GM18502 (cell line): ENCODE measurements around the gene NAP1L4.

ENCODE experiments used
- ATAC-seq: cut with Tn5 transposase; IDR thresholded peaks from one replicate; pipeline ENCODE4 v1.9.1; 2021; ENCODE audit warnings: mild to moderate bottlenecking; ENCODE audit not compliant: unreplicated experiment, poor library complexity

The NAP1L4 gene, protein sequence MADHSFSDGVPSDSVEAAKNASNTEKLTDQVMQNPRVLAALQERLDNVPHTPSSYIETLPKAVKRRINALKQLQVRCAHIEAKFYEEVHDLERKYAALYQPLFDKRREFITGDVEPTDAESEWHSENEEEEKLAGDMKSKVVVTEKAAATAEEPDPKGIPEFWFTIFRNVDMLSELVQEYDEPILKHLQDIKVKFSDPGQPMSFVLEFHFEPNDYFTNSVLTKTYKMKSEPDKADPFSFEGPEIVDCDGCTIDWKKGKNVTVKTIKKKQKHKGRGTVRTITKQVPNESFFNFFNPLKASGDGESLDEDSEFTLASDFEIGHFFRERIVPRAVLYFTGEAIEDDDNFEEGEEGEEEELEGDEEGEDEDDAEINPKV

DNA sequence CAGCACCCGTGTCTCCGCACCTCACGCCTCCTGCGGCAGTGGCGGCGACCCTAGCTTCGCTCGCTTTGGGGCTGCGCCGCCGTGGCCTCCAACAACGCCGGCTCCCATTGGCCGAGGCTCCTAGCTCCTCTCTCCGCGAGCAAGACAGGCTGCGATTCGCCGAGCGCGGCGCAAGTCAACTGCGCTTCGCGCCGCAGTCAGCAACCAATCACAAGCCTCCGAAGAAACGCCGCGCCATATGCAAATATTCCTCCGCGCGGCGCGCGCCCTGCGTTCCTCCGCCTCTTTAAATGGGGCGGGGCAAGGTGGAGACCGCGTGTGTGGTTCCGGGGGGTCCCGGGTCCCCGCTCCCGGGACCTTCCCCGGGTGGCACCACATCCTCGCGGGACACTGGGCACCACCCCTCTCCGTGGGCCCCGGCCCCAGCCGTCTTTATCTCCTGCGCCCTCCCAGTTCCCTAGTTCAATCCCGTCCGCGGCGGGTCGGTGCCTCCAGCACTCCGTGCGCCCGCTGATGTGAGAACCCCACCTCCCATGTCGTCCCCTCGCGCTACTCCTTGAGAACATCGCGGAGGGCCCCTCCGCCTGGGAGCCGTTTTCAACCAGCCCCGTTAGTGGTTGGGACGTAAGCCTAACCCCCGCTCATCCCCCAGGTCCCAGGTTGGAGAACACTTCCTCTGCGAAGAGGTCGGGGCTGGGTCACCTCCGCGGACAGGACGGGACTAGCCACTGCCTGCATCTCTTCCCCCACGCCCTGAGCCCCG lies at the start of gene NAP1L4:
Gene NAP1L4, minus strand, starts transcription at position 96 of the 763 bp plus-strand sequence. CDS start 13,109 bp downstream, outside the sequence.
- ATAC-seq: peak; percentile 86

DNA sequence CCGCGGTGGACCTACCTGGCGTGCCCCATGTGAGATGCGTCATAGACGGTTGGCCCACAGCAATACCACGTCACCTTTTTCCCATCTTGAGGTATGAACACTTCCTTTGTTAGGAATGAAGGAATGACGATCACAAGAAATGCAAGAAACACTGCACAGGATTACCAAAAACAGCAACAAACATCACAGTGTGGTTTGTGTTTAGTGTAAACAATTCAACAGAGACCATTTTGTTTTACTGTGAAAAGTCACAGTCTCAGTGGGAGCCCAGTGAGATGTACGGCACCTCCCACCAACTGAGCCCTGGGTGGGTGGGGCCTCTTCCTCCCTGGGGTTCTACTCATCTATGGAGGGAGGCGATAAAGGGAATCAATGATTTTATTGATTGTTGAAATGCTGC lies 48.8 kb upstream of the NAP1L4 start:
- no peak for ATAC-seq

DNA sequence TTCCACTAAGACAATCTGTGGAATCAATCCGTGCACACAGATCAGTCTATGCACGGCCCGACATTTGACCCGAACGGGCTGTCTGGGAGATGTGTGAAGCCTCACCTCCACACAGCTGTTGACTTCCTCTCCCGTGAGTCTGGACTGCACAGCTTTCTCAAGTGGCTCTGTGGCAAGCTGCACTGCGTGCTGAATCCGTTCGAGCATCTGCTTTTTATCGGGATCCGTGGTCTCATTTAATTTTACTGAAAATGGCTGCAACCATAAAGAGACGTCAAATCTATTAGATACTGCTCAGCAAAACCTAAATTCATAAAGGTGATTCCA lies 45.8 kb upstream of the NAP1L4 start:
- ATAC-seq: no peak

DNA sequence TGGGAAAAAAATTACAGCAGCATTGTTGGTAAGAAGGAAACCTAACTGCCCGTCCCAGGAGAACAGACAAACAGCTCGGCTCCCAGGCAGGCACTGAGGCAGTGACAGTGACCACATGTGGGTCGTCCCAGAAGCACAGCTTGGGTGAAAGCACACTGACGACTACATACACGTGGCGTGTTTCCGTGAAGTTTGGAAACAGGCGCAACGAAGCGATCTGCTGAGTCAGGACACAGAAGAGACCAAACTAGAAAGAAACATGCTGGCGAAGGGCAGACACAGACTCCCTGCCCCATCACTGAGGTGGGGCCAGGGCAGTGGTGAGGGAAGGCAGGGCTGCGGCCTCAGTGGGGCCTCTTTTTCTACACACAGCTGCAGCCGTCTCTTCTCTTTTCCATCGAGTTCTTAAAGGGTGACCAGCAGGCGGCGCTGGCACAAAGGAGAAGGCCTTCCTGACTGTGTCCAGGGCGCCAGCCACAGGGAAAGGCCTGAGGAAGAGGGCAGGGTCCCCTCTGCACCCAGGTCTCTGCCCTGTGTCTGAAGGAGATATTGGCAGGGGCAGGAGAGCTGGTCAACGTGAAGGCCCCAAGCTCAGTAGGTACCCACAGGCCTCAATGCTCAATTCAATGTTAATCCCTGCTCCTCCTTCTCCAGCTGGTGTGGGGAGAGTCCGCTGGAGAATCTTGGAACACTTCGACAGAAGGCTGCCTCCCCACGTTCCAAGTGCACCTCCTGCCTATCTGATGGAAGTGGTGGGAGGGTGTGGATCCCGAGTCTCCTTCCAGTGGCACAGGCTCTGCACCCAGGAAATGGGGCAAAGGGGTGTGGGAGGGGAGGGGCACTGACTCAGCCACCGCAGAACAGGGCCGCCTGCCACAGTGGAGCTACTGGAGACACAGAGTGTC lies 45.2 kb upstream of the NAP1L4 start:
- ATAC-seq: no peak

DNA sequence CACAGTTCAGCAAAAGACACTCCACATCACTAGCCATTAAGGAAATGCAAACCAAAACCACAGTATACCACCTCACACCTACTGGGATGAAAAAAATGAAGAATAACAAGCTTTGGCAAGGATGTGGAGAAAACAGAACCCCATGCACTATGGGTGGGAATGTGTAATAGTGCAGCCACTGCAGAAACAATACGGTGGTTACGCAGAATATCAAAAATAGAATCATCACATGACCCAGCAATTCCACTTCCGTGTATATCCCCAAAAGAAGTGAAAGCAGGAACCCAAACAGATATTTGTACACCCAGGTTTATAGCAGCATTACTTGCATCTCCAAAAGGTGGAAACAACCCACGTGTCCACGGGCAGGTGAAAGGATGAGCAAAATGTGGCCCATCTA lies 44.3 kb upstream of the NAP1L4 start:
- ATAC-seq: no peak

DNA sequence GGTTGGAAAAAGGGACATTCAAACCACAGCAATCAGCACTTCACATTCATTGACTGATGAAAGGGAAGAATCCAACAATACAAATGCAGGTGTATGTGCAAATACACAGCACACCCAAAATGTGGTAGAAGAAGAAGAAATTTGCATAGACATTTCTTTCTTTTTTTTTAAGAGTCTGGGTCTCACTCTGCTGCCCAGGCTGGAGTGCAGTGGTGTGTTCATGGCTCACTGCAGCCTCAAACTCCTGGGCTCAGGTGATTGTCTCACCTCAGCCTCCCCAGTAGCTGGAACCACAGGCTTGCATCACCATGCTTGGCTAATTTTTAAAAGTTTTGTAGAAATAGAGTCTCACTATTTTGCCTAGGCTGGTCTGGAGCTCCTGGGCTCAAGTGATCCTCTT lies 43.2 kb upstream of the NAP1L4 start:
- ATAC-seq: no peak

DNA sequence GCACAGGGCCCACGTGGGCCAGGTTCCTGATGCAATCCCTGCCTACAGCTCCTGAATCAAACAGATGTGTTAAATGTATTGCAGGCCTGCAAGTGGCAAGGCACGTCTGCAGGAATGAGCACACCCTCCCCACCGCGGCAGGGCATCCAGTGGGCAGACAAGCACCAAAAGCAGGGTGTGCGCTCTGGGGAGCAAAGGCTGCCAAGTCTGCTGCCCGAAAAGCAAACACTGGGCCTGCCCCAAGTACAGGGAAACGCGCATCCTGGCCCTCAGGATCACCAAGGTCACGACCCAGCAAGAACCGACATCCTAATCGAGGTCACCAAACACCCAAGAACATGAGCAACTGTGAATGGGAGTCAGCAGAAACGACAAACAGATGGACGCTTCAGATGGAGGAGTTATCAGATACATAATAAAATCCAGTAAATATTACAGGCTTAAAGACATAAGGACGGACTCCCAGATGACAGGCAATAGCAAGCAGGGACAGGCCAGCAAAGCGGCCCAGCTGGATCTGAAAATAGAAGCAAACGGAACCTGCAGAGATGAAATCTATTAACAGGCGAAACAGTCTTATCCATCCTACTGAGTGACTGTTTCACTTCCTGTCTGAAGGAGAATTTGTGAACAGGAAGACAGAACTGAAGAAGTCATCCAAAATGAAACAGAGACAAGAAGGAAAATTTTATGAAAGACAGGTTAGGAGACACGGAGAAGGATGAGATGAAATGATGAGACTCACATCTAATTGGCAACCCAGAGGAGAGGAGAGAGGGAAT lies 38.4 kb upstream of the NAP1L4 start:
- ATAC-seq: no peak

DNA sequence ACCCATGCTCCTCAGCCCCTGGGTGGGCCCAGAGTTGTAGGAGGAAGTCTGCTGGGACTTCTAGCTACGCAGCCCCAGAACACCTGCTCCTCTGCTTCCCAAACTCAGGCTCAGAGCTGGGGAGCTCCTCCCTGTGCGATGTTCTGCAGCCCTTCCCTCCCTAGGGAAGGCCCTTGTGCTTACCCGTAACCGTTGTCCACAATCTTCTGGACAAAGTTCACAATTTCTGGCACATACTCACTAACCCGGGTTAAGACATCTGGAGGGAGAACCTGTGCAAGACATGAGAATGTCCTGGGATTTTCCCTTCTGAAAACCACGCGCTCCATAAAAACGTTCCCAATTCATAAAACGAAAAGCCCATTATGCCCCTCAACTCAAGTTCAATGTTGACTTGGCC lies 36.7 kb upstream of the NAP1L4 start:
- no peak for ATAC-seq

DNA sequence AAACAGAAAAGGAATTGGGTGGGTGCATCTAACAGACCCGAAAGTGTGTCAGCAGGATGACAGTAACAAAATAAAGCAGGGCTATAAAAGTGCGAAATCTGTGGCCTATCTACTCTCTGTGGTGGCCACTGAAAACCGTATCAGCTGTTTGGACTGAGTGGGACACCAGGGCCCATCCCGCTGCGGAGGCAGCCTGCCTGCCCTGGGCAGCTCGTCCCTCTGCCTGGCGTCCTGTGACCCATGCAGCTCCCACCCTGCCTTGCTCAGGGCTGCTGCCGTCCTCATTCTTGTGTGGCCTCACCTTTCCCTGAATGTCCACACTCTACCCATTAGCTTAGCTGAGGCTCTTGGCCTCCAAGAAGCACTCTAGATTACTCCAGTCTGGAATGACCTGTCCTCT lies 34.7 kb upstream of the NAP1L4 start:
- ATAC-seq: no peak

DNA sequence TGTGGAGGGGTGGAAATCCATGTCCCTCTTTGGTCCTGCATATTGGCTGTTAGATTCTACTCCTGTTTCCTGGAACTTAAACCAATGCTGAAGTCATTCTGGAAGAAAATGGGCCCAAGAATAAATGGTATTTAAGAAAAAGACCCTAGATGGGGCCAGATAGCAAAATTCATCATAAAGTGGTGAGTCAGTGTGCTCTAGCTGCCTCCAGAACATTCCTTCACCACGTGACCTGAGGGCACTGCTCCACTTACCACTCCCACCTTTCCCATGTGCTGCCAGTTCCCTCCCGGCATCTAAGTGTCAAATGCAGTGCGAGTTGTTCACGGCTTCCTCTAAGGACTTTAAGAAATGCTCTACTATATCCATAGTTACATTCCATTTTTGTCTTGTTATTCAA lies 30.9 kb upstream of the NAP1L4 start:
- ATAC-seq: no peak

DNA sequence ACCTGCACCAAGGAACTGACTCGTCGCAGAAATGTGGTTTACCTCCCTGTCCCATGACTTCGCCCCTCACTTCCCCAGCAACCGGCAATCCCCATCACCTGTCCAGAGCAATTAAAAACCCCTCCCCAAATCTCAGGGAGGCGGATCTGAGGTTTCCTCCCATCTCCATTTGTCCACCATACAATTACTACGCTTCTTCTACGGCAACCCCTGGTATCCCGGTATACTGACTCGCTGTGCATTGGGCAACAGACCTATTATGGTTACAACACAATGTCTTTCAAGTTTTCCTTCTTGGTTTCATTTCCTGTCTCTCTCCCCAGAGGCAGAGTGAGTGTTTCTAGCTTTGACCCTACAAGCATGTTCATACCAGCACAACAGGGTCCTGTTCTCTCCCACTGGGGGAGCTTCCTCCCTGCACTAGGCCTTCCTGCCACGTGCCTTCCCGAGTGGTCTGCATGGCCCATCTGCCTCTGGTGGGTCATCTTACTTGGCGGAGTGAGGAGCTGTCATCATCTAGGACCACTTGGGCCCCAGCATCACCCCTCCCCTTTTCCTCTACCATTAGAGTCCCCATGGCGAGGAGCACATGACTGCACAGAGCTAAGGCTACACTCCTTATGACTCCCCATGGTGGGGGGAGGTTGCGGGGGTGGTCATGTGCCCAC lies 30.3 kb upstream of the NAP1L4 start:
- peak; percentile 76 for ATAC-seq

DNA sequence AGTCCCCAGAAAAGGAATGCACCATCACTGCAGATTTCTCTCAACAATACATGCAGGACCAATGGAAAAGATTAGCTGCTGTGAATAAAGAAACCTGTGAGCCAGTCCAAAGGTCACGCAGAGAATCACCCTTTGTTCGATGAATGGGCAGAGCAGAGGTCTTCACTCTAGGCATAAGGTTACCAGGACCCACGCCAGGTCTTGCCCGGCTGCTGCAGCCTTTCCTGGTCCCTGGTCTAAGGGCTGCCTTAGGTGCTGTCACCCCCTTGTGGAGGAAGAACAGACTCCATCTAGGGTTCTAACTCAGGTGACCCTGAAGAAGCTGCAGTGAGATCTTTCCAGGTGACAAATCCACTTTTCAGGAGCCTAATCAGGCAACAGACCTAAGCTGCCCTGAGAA lies 29.0 kb upstream of the NAP1L4 start:
- ATAC-seq: no peak

DNA sequence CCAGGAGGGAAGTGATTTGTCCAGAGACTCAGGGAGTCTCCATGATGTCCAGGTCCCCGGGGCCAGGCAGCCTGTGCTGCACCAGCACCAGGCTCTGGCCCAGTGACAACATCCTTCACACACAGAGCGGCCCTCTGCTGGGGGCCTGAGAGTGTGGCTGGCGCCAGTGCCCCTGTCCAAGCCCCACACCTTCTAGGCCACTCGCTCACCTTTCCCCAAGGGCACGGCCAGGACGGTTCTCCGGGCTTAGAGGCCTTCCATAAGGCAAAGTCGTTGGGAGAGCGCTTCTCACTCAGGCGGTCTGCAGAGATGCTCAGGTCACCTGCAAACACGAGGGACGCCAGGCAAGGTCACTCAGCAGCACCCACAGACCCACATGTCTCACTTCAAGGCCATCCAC lies 27.9 kb upstream of the NAP1L4 start:
- ATAC-seq: no peak

DNA sequence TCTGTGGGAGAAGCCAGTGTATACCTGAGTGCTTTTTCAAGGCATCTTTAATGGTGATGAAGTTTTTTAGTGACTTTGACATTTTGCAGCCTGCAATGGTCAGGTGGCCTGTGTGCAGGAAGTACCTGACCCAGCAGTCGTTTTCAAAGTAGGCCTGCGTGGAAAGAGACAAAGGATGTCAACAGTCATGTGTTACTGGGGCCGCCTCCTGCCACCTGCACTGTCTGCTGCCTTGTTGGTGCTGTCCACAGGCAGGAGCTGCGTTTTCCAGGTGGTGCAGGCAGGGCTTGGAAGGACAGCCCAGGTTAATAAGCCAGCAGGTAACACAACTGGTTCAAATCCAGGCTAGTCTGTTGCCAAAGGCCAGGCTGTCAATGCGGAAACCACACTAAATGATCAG lies 26.5 kb upstream of the NAP1L4 start:
- ATAC-seq: no peak

DNA sequence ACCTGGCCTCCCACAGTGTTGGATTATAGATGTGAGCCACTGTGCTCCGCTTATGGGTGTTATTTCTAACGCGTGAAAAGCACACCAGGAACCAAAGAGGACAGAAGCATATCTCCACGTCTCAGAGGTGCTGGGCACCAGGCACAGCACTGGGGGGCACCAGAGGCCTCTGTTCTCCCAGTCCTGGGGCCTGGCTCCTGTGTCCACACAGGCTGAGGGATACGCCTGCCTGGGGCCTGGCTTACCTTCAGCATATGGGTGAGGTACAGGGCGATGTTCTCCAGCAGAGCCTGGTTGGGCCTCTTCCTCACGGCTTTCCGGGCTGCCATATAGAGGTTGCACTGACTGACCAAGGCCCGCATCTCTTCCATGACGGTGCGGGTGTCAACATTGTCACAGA lies 24.7 kb upstream of the NAP1L4 start:
- ATAC-seq: no peak

DNA sequence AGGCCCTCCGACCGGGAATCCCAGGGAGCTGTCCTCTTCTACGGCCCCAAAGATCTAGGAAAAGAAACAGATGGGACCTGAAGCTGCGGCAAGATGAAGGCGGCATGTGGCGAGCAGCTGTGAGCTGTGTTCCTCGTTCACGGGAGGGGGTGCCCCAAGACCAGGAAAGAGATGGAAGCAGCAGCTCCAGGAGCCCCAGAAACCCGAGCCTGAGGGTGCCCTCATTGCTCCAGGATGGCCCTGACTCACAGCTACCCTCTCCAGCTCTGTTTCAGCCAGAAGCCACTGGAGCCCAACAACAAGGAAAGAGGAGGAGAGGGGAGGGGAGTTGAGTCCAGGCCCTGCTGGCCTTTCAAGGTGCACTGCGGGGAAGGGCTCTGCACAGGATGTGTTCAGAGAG lies 23.7 kb upstream of the NAP1L4 start:
- ATAC-seq: no peak

DNA sequence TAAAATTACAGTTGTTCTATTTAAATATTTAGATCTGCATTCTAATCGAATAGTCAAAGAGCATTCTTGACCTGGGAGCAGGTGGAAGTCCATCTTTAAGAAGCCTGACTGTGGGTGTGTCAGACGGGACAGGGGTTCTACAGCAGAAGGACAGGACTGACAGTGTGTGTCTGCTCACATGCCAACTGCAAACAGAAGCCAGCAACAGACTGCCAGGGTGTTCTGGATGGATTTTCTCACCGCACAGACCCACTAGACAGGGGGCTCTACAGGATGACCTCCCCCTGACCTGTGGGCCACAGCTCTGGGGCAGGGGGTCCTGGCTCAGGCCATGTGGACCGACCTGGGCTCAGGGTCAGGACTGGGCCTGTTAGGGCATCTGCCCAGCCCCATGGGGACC lies 22.8 kb upstream of the NAP1L4 start:
- no peak for ATAC-seq

DNA sequence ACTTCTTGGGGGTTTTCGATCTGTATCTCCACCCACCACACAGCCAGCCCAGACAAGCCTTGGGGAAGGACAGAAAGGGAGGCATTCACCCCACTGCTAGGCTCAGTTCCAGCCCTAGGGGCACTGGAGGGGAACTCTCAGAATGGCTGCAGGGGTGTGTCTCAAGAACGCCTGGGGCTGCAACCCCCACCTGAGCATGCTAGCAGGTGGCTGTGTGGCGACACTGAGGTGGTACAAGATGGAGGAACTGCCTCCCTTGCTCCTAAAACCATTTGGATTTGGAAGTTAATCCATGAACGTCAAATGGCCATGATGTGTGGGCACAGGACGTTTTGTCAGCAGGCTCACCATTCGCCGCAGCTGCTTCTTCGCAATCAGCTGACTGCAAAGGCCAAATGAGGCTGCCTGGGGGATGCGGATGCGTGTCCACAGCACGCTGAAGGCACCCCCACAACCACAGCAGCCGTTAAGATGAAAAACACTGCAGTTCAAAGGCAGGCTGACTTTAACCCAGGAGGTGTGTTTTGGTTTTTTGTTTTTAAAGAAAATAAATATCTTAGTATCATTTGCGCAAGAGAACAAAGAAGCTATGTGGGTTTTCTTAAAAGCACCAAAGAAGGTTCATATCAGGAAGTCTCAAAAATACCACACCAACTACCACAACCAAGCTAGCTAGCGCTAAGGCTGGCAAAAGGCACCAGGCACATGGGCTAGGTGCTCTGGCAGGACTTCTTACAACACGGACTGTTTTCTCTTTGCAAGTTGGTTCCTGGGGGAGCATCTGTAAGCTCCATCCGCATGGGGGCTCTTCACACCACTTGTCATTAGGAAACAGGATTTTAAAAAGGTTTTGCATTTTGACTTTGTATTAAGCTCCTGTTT lies 22.2 kb upstream of the NAP1L4 start:
- ATAC-seq: no peak
